NCI-H748 treated with DMSO at 0.1 percent for 48 hours (cell line): ENCODE results near the gene P2RX7.

ENCODE experiments used
- DNase-seq: peaks from one replicate; lab custom pipeline; 2025; lab: John Stamatoyannopoulos, UW

Gene P2RX7

GRCh38 chr12:121229826-121230537 lies 97.3 kb downstream of the P2RX7 start:
- DNase-seq, result peak; percentile 58

GRCh38 chr12:121230538-121230907 lies 97.8 kb downstream of the P2RX7 start:
- DNase-seq, result no peak

GRCh38 chr12:121232163-121232562 lies 99.5 kb downstream of the P2RX7 start:
- no peak for DNase-seq

- DNase-seq, result no peak
Observed at GRCh38 chr12:121232977-121233627, 100.4 kb downstream of the P2RX7 start.

- no peak for DNase-seq
Observed at GRCh38 chr12:121233628-121234020, 100.9 kb downstream of the P2RX7 start.

- no peak for DNase-seq
Observed at GRCh38 chr12:121236776-121237175, 104.1 kb downstream of the P2RX7 start.

GRCh38 chr12:121237415-121237814 lies 104.7 kb downstream of the P2RX7 start:
- no peak for DNase-seq
